ENCODE measurements around the gene ZBTB49.

- TF ChIP-seq, protein P1, sequence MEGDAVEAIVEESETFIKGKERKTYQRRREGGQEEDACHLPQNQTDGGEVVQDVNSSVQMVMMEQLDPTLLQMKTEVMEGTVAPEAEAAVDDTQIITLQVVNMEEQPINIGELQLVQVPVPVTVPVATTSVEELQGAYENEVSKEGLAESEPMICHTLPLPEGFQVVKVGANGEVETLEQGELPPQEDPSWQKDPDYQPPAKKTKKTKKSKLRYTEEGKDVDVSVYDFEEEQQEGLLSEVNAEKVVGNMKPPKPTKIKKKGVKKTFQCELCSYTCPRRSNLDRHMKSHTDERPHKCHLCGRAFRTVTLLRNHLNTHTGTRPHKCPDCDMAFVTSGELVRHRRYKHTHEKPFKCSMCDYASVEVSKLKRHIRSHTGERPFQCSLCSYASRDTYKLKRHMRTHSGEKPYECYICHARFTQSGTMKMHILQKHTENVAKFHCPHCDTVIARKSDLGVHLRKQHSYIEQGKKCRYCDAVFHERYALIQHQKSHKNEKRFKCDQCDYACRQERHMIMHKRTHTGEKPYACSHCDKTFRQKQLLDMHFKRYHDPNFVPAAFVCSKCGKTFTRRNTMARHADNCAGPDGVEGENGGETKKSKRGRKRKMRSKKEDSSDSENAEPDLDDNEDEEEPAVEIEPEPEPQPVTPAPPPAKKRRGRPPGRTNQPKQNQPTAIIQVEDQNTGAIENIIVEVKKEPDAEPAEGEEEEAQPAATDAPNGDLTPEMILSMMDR (conservative IDR thresholded peaks at IDR 0.05; ENCODE audit: low read depth, low read length) = no peak
- no peak for TF ChIP-seq POLR2A (IDR thresholded peaks at IDR 0.05; ENCODE audit: low read depth, low read length)
- no peak for TF ChIP-seq CHD1 (IDR thresholded peaks at IDR 0.05; ENCODE audit: low read depth, low read length)
- no peak for TF ChIP-seq FOS (IDR thresholded peaks at IDR 0.05; ENCODE audit: low read depth, low read length)
- no peak for TF ChIP-seq RCOR1 (IDR thresholded peaks at IDR 0.05; ENCODE audit: insufficient replicate concordance, low read length)
- no peak for TF ChIP-seq SMC3 (IDR thresholded peaks at IDR 0.05; ENCODE audit: low read depth, low read length)
- no peak for TF ChIP-seq ELK1 (IDR thresholded peaks at IDR 0.05; ENCODE audit: borderline replicate concordance, low read depth, low read length)
- TF ChIP-seq RAD21 (IDR thresholded peaks at IDR 0.05; ENCODE audit: low read length) = no peak
- no peak for TF ChIP-seq MAFK (IDR thresholded peaks at IDR 0.05; ENCODE audit: low read depth, low read length)
- TF ChIP-seq BHLHE40 (IDR thresholded peaks at IDR 0.05; ENCODE audit: low read depth, low read length) = no peak
- no peak for TF ChIP-seq MAZ (IDR thresholded peaks at IDR 0.05; ENCODE audit: borderline replicate concordance, low read depth, low read length)
- TF ChIP-seq MXI1 (IDR thresholded peaks at IDR 0.05; ENCODE audit: borderline replicate concordance, low read depth, low read length) = no peak
Observed at GRCh38 chr4:4311193-4311592, 21.1 kb downstream of the ZBTB49 start.

Data from IMR-90 (cell line).